22Rv1 (cell line): ENCODE results near the gene C1orf21.

Experiments
- ZFX ChIP-seq: fragments of 450-650 bp; IDR thresholded peaks from 2 replicates; pipeline ENCODE4 v1.6.1; 2017; ENCODE audit warnings: antibody characterized with exemption, borderline replicate concordance
- TF ChIP-seq, protein P1 (sequence below): fragments of 450-650 bp; IDR thresholded peaks from 2 replicates; pipeline ENCODE4 v1.5.1; 2017; ENCODE audit warnings: mild to moderate bottlenecking

DNA sequence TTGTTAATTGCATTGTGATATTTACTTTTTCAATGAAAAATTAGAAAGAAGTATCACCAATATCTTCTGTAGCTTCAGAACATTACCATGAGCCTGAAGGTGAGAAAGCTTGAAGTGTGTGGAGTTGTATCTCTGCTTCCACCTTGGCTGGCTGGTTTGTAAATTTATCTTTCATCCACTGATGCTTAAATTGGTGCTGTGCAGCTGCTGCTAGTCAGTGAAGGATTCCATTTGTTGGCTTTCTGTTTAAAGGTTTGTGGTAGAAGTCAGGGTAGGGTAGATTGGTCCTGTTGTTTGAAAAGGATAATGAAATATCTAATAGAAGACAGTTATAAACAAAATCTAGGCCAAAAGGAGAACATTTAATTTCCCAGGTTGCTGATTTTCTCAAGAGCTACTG is 105.7 kb downstream of the C1orf21 start:
- TF ChIP-seq, protein P1, sequence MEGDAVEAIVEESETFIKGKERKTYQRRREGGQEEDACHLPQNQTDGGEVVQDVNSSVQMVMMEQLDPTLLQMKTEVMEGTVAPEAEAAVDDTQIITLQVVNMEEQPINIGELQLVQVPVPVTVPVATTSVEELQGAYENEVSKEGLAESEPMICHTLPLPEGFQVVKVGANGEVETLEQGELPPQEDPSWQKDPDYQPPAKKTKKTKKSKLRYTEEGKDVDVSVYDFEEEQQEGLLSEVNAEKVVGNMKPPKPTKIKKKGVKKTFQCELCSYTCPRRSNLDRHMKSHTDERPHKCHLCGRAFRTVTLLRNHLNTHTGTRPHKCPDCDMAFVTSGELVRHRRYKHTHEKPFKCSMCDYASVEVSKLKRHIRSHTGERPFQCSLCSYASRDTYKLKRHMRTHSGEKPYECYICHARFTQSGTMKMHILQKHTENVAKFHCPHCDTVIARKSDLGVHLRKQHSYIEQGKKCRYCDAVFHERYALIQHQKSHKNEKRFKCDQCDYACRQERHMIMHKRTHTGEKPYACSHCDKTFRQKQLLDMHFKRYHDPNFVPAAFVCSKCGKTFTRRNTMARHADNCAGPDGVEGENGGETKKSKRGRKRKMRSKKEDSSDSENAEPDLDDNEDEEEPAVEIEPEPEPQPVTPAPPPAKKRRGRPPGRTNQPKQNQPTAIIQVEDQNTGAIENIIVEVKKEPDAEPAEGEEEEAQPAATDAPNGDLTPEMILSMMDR: no peak
- no peak for TF ChIP-seq ZFX
